ENCODE measurements around the gene GRPEL1.

GRCh38 chr4:7074426-7074825 lies 6.6 kb upstream of the GRPEL1 start:
- no peak for TF ChIP-seq YY1 (IDR thresholded peaks at IDR 0.05; ENCODE audit: borderline replicate concordance in 1 of 3, control insufficient read depth in 1 of 3, extremely low read depth in 1 of 3, insufficient read depth in 3 of 3, insufficient read length in 1 of 3, insufficient replicate concordance in 2 of 3, low read depth in 1 of 3, low read length in 2 of 3)
- TF ChIP-seq ZNF165 (CRISPR knock-in tag; IDR thresholded peaks at IDR 0.05; ENCODE audit: borderline replicate concordance): no peak
- TF ChIP-seq TRIM28 (IDR thresholded peaks at IDR 0.05): no peak
- TF ChIP-seq ZBTB26 (CRISPR knock-in tag; IDR thresholded peaks at IDR 0.05): no peak
- TF ChIP-seq CTCF (IDR thresholded peaks at IDR 0.05 in 2 of 3, conservative IDR thresholded peaks at IDR 0.05 in 1 of 3; ENCODE audit: insufficient read depth in 2 of 3, low read depth in 1 of 3, low read length in 3 of 3): no peak

All from K562 (cell line).